Stimulated activated CD8-positive, alpha-beta memory T cell treated with anti-CD3 and anti-CD28 coated beads, Interleukin-7, amount 100 ng/mL, for 24 hours (primary cell): ENCODE results near the gene GRAP.
A peak's percentile ranks its signal among the peaks of the same experiment; 100 is the strongest.
"Not testable (repeated sequence)": the region's sequence is repeated elsewhere in the genome, so short reads cannot be mapped to it uniquely, and the experiment has no call there.

Experiments used
- DNase-seq: peaks from one replicate; pipeline ENCODE4 v3.0.0-alpha.2; 2020; ENCODE audit warnings: low read depth

GRAP gene

DNA sequence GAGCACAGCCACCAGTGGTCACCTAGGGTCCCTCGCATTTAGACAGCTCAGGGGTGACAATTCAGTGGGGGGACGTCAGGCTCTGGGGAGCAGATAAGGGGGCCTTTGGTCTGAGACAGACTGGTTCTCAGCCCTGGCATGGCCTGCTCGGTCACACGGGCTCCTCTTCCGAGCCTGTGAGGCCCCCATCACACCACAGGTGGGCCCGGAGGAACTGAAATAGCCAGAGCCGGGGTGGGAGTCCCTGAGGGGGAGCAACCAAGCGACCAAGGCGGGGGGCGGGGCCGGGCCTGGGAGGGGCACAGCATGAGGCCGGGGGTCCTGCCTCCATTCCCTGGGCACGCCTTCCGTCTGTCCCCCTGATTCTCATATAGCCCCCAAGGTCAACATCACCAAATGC lies 4.4 kb downstream of the GRAP start:
- not testable (repeated sequence) for DNase-seq

DNA sequence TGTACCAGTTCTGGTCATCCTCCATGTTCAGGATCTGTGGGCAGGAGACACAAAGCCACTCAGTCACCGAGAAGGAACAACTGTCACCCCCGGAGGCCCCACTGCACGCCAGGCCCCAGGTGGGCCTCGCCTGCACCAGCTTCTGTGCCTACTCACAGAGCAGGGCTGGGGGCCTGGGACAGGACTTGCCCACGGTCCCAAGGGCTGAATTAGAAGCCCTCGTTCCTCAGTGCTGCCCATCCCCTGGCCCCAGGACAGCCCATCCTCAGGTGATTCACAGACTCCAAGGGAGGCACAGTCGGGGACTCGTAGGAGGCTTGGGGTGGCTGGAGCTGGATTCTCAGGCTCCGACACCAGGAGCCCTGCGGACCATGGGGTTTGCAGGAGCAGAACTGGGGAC lies 4.9 kb downstream of the GRAP start:
- DNase-seq, result not testable (repeated sequence)

DNA sequence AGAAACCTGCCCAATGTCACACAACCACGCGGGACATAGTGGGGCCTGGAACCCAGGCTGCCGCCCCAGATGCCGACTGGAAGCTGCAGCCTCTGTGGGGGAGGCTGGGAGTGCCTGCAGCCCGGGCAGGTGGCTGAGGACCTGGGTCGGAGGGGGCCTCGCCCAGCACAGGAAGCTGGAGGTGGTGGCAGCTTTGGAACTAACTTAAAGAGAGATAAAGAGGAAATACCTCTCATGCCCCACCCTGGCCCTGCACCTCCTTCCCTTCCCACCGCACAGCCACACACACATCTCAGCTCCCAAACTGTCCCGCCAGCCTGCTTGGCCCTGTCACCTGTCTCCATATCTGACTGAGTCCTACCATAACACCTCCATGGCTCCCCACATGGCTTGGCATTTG lies 6.4 kb downstream of the GRAP start:
- DNase-seq, result not testable (repeated sequence)

DNA sequence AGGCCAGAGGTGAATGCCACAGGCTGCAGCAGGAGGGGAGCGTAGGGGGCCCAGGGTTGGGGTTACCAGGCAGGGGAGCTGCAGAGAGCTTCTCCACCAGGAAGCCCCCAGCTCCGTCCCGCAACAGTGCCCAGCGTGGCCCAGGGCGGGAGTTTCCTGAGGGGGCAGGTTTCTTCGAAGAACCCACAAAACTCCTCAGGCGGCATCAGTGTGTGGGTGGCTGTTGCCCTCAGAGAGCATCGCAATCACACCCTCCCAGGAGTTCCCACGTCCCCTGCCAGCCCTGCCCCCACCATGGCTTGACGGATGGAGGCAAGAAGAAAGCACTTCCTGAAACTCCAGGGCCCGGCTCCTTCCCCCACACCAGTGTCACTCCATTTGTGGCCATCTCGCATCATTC lies 8.0 kb downstream of the GRAP start:
- not testable (repeated sequence) for DNase-seq

DNA sequence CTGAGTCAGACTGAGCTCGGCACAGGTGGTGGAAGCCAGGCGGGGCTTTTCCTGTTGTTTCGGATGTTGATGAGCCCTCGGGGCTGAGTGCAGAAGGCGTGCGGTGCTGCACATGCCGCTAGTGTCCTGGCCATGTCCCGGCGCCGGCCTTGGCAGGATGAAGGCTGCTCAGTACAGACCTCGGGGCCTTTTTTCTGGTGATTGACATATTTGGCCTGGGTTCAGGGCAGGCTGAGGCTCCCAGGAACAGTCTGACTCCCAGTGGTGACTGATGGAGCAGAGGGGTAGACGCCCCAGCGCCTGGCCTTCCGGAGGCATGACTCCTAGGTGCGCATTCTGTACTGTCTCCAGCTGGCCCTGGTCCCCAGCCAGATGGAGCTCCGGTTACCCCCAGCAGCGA lies 8.8 kb downstream of the GRAP start:
- not testable (repeated sequence) for DNase-seq

DNA sequence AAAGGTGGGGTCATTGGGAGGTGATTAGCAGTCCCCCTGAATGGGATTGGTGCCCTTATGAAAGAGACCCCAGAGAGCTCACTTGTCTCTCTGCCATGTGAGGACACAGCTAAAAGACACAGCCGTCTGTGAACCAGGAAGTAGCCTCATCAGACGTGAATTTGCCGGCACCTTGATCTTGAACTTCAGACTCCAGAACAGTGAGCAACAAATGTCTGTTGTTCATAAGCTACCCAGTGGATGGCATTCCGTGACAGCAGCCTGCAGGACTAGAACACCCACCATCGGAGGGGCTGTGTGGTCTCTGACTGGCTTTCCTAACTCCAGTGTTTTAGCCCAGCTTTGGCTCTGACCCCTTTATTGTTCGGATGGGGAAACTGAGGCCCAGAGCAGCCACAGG lies 9.2 kb downstream of the GRAP start:
- not testable (repeated sequence) for DNase-seq

DNA sequence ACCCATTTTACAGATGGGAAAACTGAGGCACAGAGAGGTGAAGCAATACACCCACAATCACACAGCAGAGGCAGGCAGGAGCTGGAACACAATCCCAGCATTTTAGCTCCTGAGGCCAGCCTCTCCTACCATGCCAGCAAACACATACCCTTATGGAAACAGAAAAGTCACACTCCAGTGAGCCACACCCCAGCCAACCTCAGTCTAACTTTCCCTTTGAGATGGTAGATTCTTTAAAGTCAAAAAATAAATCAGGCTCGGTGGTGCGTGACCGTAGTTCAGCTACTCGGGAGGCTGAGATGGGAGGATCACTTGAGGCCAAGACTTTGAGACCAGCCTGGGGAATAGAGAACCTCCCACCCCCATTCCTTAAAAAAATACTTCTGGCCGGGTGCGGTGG lies 10.6 kb downstream of the GRAP start:
- DNase-seq, result not testable (repeated sequence)

DNA sequence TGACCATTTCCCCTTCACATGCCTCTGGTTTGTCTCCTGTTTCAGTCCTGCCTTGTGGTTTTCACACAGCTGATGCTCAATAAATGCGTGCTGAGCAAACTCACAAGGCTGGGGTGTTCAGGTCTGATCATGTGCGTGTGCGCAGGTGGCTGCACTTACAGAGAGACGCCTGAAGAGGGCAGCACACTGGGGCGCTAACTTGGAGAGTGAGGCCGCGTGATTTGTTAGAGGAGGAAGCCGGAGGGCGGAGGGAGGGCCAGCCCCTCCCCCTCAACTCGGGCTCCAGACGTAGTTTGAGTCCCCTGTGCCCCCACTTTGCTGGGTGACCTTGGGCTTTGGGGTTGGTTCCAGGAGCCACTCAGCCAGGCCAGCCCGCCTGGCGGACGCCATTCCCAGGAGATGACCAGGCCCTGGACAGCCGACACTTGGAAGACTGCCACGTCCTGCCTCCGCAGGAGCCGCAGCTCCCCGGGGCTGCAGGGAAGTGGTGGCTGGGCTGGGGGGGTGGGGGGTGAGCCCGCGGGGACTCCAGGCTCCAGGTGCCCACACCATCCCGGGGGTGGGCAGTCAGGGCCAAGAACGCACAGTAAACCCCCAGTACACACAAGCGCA lies 14.3 kb downstream of the GRAP start:
- not testable (repeated sequence) for DNase-seq

DNA sequence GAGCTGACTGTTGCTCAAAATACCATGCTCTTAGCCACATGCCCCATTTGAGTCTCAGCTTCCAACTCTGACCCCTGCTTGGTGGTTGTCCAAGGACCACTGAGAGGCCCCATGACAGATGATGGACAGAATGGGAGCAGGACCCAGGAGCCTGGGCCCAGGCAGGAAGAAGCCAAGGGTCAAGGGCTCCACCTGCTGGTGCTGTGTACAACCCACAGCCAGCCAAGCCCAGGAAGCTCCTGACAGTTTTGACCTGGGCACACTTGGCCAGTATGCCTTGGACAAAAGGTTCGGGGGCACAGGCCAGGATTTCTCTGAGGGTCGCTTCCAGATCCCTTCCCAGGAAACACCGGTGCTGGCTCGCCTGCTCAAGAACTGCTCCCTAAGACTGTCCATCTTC lies 15.0 kb downstream of the GRAP start:
- not testable (repeated sequence) for DNase-seq

DNA sequence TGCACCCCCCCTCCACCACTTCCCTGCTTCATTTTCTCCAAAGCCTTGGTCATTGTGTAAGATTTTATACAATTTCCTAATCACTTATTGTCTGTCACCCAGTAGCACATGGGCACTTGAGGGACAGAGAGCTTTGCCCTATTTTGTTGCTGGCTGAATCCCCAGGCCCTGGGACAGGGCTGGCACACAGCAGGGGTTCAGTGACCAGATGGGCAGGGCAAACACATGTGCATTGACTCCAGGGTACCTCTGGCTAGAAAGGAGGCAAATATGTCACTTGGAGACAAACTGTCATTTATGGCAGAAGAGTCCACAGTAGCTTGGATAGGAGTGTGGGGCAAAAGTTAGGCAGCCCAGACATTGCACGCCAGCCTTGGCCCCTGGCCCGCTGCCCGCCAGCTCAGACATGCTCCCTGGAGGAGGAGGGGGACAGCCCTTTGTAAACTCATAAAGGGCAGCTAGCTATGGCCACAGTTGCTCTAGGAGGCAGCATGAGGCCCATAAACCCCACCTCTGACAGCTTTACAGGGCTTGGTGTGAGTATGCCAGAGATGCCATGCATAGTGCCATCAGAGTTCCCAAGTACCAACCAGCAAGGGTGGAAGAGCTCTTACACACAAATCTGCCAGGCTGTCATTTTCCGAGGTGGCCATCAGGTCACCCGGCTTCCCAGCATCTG lies 15.8 kb downstream of the GRAP start:
- DNase-seq, result not testable (repeated sequence)

DNA sequence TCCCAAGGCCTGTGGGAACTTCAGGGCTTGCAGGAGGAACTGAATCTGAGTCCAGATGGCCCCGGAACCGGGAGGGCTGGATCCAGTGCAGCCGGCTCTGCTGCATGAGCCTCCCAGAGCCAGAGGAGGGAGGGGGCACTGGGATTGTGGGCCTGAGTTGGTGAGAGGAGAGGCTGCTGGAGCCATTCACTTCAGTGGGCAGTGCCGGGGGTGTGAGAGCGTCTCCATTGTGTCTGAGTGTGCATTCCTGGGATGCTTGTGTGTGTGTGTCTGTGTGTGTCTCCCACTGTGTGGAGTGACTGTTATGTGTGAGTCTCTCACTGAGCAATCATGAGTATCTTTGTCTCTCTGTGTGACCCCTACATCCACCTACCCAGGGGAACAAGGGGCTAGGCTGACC lies 17.0 kb downstream of the GRAP start:
- not testable (repeated sequence) for DNase-seq

DNA sequence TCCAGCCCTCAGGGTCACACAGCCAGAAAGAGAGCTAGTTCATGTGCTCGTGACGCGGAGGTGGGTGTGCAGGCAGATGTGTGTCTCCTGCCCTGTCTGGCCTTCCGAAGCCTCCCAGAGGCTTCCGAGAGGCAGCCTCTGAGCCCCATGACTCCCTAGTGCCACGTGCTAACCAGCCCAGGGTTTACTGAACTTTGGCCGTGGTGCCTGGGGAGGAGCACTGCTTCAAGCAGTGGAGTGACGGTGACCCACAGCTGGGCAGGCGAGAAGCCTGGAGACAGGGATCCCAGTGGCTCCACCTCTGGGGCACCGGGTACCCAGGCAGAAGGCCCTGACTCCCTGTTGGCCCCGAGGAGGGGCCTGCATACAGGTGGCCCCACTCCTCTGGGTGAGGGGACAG lies 18.1 kb downstream of the GRAP start:
- DNase-seq, result not testable (repeated sequence)

DNA sequence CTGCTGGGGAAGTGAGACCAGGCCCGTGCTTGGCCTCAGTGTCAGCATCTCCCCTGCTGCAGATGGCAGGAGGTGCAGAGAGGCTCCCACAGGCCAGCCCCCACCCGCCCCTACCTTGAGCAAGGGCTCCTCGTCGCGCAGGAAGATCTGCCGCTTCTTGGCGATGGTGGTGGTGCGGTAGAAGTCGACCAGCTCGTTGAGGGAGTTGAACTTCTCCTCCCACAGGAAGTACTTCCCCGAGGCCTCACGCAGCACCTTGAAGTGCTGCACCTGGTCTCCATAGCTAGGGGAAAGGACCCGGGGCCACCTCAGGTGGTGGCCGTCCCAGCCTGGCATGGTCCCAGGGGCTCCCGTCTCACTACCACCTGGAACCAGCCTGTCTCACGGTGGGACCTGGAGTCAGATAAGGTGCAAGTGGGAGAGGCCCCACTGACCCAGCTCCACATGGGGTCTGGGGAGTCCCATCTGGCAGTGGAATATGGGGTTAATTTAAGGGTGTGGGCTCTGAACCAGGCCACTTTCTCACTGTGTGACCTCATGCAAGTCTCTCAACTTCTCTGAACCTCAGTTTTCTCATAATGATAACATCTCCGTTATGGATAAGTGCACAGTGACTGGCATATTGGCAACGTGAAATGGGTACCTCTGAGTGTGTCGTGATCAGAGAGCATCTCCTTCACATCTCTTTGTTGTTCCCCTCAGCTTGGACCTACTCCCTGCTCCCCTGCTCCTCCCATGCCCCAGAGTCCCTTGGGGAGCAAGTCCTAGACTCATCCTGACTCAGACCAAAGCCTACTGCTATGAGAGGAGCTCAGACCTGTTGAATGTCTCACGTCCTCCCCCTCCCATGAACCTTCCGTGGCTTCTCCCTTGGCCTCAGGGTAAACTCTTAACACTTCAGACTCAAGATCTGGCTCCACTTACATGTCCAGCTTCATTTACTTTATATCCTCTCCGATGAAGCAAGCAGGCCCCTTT lies 22.4 kb downstream of the GRAP start:
- no peak for DNase-seq

DNA sequence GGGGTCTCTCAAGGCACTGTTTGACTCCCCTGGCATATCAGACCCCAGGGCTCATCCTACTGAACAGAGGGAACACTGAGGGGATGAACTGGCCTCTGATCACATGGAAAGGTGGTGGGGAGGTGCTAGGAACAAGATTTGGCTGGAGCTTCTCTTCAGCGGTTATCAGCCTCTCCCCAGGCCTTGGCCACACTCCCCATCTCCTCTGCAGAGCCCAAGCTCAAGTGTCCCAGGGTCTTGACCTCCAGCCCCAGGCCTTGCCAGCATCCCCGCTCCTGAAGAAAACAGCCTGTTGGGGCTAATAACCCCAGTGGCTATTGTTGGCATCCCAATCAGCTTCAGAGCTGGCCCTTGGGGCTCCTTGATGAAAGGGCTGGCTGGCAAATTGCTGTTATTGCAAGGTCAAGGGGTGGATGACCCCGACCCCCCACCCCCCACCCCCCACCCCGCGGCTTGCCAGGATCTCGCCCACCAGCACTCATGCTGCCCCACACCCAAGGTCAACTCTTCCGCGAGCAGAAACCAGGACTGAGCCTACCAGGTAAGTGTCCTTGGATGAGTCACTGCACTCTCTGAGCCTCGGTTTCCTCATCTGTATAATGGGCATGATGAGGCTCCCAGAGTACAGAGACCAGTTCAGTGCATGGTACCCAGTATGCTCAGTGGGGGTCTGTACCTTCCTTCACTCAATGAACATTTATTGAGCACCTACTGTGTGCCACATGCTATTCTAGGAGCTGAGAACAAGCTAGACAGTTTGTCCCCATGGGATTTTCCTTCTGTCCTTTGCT lies 23.4 kb downstream of the GRAP start:
- no peak for DNase-seq

DNA sequence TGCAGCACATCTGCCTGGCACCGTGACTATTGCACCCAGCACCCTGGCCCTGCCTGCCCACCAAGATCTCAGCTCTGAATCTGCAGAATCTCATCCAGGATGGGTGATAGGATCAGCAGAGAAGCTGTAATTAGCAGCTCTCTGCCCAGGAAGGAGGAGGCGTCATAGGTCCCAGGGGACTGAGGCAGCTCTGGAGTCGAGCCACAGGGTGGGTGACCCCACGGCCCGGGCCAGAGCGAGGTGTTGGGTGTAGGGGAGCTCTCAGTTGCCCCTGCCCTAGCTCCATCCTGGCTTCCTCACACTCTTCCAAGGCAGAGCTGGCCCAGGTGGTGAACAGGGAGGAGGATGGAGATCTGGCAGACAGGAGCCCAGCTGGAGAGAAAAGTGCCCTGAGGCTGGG lies 24.0 kb downstream of the GRAP start:
- no peak for DNase-seq

DNA sequence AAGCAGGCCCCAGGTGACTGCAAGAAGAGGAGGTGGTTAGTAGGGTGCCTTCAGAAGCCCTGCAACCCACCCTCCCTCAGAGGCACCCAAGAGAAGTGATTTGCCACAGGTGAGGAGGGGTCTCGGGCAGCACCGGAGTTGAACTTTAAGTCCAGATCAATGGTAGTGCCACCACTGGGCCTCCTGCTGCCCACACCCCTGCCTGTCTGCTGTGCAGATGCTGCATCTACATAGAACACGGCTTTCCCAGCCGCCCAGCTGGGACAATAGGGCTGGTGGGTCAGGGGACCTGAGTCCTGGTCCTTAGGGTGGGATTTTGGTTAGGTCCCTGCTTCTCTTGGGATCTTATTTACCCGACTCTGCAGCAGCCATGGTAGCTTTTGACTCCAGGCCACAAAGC lies 24.6 kb downstream of the GRAP start:
- DNase-seq, result no peak

DNA sequence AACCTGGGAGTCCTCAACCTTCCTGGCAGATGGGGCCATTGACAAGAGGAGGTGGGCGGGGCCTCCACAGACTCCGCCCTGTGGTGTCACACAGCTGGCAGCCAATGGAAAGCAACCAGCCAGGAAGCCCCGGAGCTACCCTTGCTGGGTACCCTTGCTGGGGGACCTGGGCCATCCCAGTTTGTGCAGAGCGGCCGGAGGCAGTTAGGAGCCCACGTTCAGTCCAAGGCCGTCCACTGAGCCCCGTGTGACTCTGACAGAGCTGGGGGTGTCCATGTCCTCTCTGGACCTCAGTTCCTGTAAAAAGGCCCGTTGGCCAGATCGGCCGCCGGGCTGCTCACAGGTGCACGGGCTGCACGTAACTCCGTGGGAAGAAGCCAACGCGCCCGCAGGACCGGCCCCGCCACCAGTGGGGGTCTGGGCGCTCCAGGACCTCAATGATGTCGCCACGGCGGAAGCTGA lies 25.1 kb downstream of the GRAP start:
- DNase-seq, result peak; percentile 25

DNA sequence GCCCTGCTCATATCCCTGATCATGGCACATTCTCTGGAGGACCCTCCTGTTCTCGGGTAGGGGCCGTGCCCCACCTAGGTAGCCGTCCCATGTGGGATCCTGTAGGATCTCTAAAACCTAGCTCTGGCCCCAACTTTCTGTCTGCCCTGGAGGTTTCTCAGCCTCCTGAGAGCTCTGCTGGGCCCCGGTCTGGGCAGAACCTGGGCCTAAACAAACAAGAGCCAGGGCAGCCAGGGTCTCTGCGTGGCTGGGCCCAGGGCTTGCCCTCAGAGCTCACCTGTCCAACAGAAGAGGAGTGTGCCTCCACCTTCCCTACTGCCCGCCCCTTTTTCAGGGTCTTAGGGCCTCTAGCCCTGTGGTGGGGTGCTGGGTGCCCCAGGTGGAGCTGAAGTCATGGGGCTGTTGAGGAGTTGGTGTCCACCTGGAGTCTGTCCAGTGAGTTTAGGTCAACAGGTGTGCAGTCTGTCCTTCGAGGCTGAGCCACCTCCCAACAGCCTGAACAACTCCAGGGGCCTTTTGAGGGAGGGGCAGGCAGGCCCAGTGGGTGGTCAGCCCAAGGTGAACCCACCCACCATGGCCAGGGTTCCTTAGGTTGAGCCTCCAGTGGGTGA lies 25.6 kb downstream of the GRAP start:
- not testable (repeated sequence) for DNase-seq

DNA sequence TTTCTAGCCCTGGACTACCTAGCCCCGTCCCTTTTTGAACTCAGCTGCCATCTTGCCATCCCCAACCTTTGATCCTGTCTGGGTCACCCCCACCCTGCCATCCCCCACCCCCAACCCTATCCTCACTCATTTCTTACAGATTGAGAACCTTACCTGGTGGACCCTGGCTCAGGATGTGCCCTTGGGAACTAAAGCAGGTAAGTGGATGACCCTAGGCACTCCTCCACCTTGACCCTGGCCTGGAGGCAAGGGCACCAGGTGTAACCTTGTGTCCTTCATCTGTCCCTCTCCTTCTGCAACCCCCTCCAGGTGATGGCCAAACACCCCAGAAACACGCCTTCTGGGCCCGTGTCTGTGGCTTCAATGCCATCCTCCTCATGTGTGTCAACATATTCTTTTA lies 26.7 kb downstream of the GRAP start:
- DNase-seq, result no peak

DNA sequence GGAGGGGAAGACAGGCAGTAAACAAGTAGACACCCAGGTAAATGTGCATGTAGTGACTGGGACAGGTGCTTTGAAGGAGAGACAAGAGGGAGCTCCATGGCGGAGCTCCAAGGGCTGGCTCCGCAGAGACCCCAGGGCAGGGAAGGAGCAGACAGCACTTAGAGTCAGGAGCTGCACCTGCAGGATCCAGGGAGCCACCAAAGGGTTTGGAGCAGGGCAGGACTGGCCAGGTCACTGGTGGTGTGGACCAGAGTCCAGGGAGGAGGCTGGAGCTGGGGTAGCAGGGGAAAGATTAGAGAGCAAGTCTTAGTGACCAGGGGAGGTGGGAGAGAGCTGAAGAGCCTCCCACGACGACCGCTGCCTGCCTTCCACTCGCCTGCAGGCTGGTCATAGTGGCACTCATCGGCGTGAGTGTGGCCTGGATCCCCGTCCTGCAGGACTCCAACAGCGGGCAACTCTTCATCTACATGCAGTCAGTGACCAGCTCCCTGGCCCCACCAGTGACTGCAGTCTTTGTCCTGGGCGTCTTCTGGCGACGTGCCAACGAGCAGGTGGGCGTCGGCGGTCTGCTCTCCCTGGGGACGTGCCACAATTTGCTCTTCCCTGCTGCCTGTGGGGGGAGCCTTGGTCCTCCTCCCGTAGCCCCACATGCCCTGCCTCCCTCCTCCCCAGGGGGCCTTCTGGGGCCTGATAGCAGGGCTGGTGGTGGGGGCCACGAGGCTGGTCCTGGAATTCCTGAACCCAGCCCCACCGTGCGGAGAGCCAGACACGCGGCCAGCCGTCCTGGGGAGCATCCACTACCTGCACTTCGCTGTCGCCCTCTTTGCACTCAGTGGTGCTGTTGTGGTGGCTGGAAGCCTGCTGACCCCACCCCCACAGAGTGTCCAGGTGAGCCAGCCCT lies 27.5 kb downstream of the GRAP start:
- no peak for DNase-seq
